Embryonic facial prominence (tissue), 1 donor: ENCODE data around the gene CAPN15.

ENCODE experiments used
- DNase-seq: peaks from one replicate; pipeline ENCODE4 v3.0.0-alpha.2; 2016; ENCODE audit errors: extremely low spot score

The CAPN15 gene

GRCh38 chr16:544517-544916 is 17.0 kb downstream of the CAPN15 start:
- no peak for DNase-seq

- no peak for DNase-seq
These were observed 19.6 kb downstream of the CAPN15 start for GRCh38 chr16:546909-547770.

DNA sequence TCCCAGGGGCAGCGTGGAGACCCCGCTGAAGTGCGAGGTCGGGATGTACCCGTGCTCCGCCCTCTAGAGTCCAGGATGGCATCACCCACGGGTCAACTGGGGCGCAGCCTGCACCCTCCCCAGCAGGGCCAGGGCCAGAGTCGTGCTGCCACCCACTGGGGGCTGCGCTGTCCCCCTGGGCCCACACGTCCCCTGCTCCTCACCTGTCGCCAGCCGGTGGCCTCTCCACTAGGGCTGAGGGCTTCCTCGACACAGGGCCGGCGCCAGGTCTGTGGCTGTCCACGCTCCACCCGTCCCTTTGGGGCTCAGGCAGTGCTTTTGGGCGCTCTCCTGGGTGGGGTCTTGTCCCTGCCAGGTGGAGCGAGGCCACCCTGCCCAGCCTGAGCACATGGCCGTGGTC is 21.1 kb downstream of the CAPN15 start:
- no peak for DNase-seq

GRCh38 chr16:549544-550263 is 22.2 kb downstream of the CAPN15 start:
- DNase-seq = no peak

DNA sequence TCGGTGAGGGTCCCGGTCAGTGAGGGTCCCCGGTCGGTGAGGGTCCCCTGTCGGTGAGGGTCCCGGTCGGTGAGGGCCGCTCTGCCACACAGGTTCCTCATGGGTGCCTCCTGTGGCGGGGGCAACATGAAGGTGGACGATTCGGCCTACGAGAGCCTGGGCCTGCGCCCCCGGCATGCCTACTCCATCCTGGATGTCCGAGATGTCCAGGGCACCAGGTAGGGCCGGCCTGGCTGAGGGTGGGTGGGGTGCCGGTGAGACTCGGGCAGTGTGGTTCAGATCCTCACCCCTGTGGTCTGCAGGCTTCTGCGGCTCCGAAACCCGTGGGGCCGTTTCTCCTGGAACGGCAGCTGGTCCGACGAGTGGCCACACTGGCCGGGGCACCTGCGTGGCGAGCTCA is 23.7 kb downstream of the CAPN15 start:
- DNase-seq = no peak

- DNase-seq = no peak
These were observed 24.7 kb downstream of the CAPN15 start for GRCh38 chr16:552171-552570.

GRCh38 chr16:553601-554296 is 26.2 kb downstream of the CAPN15 start:
- DNase-seq = no peak

- no peak for DNase-seq
These were observed 26.7 kb downstream of the CAPN15 start for GRCh38 chr16:554297-554621.

- no peak for DNase-seq
These were observed 27.3 kb downstream of the CAPN15 start for GRCh38 chr16:554640-555365.

DNA sequence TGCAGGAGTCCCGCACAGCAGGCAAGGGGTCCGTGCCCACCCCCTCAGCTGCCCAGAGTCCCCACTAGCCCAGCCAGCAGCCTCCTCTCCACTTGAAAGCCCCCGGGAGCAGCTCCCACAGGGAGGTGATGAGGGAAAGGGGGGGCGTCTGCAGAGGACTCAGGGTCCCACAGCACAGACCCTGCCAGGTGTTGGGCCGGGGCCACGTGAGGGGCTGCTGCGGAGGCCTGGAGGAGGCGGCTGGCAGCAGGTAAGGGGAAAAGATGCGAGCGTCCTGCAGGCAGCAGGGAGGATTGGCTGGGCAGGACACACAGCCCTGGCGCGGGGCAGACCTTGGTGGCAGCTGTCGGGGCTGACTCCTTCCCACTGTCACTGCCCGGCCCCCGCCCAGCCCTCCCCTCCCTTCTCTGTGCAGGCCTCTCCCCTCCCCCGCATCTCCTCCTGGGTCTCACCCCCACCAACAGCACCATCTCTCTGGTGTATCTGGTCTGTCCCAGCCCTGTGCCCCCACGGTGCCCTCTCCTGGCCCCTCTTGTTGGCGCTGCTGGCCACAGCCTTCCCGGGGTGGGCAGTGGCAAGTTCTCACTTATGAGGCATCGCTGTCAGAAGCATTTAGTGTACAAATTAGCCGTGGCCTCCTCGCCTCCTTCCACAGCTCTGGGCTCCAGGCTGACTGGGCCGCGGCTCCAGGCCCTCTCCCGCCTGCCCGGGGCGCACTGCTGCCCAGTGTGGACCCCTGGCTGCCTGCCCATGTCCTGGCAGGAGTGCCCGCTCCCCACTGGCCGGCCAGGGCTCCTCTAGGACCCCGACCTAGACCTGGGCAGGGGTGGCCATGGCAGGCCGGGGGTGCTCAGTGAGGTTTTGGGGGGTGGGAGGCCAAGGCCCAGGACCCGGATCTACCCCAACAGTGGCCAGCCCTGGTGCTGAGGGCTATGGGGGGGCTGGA is 28.3 kb downstream of the CAPN15 start:
- no peak for DNase-seq

DNA sequence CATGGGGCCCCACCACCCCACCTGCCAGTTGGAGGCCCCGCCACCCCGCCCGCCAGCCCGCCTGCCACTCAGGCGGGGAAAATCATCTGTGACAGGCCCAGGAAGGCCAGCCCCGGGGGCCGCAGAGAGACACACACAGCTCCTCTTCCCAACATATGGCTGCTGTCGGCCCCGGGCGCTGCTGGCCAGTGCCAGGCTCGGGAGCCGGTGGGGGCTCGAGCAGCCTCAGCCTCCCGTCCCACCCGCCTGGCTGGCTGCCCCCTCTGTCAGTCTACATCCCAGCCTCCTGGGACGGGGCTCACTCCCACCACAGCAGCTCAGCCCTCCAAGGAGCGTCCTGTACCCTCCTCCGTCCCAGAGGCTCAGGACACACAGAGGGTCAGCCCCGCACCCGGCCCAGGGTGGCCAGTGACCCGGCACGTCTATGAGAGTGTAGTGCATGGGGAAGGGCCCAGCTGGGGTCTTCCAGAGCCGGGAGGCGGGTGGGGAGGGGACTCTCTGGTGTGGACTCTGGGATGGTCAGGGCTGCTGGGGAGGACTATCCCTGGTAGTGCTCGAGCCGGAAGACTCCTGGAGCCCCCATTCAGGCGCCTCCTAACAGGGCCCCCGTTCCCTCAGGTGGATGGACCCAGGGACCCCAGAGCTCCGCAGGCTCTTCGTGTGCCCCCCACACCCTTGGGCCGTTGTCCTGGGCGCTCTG is 29.1 kb downstream of the CAPN15 start:
- no peak for DNase-seq

DNA sequence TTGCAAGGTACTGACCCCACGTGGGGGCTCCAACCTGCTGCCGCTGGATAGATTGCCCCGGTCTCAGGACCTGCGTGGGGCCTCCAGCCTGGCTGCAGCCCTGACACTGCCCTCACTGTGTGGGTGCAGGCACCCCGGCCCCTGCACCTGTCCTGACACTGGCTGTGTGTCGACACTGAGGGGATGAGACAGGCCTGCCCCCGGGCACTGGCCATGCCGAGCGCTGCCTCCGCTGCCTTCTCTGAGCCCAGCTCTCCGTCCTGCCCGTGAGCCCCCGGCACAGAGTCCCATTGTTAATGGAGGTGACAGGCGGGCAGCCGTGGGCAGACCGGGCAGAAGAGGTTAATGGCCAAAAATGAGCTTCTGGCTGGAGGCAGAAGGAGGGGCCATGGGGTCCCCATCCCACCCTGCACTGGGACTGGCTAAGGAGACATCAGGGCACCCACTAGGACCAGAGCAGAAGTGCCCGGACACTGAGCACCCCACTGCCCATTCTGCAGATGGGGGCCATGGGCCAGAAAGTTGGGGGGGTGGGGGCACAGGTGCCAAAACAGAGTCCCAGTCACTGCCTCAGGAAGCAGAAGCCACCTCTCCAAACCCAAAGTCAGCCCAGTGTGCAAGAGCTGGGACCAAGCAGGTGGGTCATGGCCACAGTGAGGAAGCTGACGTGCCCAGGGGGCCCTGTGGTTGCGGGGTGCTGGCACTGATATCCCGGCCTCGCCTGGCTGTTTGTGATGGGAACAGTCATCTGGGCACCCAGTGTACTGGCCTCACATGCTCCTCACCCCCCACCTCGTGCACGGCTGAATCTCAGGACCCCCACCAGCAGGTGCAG is 30.2 kb downstream of the CAPN15 start:
- no peak for DNase-seq

DNA sequence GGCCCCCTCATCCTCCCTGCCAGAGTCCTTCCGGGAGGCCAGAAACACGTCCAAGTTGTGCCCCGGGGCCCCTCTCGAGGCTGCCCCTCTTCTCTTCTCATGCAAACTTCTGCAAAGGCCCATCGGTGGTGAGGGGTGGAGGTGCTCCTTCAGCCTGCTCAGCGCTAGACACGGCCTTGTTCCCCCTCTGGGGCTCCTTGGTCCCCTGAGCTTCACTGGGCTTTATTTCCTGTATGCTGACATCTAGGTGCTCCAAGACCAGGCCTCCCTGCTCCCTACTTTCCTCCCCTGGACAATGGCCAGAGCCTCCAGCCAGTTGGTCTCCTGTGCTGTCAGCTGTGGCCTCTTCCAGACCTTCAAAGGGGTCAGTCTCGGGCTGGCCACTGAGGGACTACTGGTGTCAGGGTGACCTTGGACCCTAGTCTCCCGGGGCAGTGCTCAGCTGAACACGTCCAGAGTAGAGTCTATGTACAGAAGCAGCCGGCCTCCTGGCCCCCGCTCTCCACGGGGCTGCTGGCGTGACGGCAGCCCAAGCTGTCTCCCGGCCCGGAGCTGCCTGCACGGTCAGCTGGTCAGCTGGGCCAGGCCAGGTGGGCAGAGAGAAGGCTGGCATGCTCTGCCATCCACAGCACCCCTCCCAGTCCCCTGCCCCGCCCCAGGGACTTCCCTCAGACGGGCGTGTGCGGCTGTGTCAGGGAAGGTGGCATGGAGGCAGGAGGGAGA is 30.9 kb downstream of the CAPN15 start:
- DNase-seq = no peak

DNA sequence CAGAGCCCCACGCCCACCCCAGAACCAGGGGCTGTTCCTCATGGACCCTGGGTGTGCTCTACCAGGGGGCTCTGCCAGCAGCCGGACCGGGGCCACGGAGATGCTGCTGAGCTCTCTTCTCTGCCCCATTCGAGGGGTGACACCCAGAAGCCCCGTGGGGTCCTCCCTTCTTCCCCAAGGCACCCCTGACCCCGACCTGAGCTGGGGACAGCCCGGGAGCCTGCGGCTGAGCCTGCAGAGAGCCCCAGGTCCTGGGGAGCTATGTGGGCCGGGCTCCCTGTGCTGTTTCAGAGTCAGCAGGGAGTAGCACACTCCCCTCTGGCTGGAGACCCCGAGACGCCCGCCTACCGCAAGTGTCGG is 31.5 kb downstream of the CAPN15 start:
- no peak for DNase-seq

- DNase-seq = no peak
These were observed 32.1 kb downstream of the CAPN15 start for GRCh38 chr16:559411-560203.

- DNase-seq = no peak
These were observed 32.7 kb downstream of the CAPN15 start, which contains the start of gene PRR35 for GRCh38 chr16:560204-560700. Gene PRR35, plus strand, starts transcription at chr16:560394. Its CDS starts 2,901 bp downstream, at chr16:563295.

- no peak for DNase-seq
These were observed 33.3 kb downstream of the CAPN15 start for GRCh38 chr16:560701-561412.
